Stimulated activated CD4-positive, alpha-beta T cell treated with anti-CD3 and anti-CD28 coated beads, Interleukin-15, amount 100 ng/mL, for 1 hour (primary cell): ENCODE data around the gene KNDC1.

ENCODE experiments used
- DNase-seq, 2 donors: peaks; one replicate each; pipeline ENCODE4 v3.0.0-alpha.2; 2020; ENCODE audit warnings: low read depth in 1 of 2, low spot score in 1 of 2

The KNDC1 gene

DNA sequence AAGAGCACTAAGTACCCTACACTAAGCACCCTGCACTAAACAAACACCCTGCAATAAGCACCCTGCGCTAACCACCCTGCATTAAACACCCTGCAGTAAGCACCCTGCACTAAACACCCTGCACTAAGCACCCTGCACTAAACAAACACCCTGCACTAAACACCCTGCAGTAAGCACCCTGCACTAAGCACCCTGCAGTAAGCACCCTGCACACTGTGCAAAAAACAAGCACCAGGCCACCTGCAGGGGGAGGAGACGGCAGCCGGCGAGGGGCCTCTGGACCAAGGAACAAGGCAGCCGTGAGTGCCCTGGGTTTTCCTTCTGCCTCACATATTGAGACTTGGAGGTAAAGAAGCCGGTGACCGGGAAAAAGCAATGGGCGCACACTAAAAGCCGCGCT lies 30.2 kb downstream of the KNDC1 start:
- no peak for DNase-seq

DNA sequence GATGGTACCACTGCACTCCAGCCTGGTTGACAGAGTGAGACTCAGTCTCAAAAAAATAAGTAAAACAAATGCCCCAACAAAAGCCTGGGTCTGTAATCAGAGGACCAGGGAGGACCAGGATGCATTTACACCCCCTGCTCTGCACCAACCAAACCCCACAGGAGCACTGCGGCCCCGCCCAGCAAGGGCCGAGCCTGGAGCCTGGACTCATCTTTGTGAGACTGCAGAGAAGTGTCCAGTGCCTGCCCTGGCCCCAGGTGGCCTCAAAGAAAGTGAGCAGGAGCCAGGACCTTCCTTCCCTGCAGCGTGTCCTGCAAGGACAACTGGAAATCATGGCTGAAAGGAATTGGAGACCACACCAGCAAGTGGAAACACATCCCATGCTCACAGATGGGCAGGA lies 31.6 kb downstream of the KNDC1 start:
- DNase-seq: no peak

DNA sequence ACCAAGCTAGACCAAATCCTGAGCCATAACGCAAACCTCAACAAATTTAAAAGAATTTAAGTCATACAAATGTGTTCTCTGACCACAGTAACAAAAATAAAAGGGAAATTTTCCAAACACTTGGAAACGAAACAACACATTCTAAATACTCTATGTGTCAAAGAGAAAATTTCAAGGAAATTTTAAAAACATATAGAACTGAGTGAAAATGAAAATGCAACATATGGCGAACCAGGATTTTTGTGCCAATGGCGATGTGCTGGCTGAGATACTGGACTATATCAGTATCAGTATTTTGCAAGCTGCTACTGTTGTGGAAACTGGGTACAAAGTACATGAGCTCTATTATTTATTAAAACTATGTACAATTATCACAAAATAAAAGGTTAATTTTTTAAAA lies 34.1 kb downstream of the KNDC1 start:
- no peak for DNase-seq

DNA sequence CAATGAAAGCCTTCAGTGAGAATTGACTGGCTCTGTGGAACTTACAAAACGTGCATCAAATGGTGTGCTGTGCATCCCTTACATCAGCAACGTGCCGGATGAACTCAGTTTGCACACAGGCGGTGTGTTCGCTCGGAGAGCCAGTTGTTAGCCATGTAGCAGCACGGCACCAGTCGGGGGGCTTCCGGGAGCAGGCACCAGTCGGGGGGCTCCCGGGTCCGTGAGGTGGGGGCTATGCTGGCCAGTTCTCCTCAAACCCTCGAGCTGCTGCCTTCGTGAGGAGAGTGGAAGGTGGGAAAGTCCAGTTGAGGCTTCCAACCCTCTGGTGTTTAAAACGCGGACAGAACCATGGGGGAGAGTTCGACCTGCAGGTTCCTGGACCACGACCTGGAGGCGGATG lies 35.1 kb downstream of the KNDC1 start:
- DNase-seq: no peak

DNA sequence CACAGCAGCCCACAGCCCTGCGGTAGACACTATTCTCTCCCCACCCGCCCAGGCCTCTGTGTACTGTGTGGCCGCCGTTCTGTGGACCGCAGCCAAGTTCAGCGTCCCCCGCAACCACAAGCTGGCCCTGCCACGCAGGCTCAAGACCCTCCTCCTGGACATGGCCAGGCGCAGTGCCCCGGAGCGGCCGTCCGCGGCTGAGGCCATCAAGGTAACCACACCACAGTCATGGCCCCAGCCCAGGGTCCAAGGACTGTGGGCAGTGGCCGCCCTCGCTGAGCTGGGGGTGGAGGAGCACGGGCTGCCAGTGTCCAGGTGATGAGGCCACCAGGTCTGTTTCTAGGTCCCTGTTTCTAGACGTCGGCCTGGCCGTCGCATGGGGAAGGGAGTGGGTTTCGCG lies 35.6 kb downstream of the KNDC1 start:
- DNase-seq: no peak

DNA sequence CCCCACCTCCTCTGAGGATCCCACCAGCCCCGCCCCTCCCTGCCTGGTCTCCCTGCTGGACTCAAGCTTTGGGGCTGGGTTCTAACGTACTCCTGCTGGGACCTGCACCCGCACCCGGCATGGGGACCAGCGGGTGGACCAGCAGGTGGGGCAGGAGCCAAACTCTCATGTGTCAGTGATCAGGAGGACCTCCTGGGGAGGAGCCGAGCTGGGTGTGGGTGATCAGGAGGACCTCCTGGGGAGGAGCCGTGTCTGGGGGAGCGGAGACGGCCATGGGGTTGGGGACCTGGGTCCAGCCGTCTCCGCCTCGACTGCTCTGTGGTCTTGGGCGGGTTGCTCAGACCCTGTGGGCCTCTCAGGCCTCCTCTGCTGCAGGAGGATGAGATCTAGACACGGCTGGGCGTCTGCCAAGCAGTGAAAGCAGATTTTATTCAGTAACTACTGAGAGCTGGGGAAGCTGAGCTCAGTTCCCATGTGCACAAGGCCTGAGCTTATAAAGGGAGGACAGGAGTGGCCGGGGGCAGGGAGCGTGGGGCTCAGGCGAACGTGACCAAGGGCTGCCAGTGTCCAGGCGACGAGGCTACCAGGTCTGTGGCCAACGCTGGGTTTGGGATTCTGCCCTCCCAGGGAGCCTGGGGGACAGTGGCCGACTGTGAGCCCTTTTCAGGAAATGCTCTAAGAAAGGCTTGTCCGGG lies 36.3 kb downstream of the KNDC1 start:
- no peak for DNase-seq

DNA sequence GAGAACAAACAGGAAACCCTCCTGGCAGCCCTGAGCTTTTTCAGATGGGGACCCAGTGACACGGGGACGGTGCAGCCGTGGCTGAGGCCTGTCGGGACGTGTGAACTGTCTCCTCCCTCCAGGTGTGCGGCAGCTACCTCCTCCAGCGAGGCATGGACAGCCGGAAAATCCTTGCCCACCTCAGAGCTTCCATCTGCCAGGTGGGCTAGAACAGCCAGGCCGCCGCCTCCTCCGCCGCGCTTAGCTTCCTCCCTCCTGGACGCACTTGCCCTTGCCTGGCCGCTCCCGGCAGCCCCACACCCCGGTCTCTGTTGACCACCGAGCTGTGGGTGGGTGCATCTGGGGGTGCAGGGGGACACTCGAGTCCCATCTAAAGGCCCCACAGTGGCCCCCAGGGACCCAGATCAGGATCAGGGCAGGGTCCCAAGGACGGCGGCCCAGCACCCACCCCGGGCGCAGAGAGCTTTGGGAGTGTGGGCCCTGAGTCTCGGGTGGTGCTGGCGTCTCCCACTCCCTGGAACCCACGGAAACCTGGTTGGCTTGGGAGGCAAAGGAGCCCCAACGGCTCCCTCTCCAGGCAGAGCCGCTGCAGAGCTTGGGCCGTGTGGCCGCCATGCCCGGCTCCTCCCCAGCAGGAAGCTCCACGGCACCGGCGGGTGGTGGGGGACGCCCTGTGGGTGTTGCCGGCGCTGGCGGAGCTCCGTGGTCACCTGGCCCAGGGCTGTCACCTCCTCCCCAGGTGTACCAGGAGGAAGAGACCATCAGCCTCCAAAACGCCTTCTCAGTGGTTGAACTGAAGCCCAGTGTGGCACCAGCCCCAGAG lies 37.1 kb downstream of the KNDC1 start:
- no peak for DNase-seq

DNA sequence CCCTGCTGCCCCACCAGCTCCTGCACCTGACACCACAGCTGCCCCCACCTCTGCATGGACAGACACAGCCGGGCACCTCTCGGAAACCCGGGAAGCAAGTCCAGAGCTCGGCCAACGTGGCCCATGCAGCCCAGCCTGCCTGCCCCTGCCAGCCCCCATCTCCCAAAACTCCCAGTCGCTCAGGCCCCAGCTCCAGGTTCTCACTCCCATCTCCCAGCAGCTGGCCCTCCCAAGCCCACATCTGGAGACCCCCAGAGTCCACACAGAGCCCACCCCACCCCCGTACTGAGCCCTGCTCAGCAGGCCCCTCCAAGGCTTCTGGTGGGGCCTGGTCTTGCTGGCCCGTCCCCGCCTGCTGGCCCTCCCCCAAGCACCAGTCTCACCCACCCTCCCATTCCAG lies 37.8 kb downstream of the KNDC1 start:
- no peak for DNase-seq

DNA sequence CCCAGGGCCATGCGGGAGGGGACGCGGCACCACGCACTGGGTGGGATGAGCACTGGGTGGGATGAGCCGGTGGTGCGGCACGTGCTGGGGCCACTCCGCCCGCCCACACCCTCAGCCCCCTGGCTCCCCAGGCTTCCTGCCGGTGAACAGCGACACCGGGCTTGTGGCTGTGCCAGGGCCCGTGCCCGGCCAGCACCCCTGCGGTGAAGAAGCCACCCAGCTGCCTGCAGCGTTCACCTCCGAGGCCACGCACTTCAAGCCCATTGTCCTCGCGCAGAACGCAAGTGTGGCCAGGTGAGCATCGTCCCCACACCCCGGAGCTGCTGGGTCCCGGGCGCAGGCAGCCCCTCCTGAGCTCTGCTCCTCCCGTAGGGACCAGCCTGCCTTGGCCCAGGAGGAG lies 38.2 kb downstream of the KNDC1 start:
- no peak for DNase-seq

DNA sequence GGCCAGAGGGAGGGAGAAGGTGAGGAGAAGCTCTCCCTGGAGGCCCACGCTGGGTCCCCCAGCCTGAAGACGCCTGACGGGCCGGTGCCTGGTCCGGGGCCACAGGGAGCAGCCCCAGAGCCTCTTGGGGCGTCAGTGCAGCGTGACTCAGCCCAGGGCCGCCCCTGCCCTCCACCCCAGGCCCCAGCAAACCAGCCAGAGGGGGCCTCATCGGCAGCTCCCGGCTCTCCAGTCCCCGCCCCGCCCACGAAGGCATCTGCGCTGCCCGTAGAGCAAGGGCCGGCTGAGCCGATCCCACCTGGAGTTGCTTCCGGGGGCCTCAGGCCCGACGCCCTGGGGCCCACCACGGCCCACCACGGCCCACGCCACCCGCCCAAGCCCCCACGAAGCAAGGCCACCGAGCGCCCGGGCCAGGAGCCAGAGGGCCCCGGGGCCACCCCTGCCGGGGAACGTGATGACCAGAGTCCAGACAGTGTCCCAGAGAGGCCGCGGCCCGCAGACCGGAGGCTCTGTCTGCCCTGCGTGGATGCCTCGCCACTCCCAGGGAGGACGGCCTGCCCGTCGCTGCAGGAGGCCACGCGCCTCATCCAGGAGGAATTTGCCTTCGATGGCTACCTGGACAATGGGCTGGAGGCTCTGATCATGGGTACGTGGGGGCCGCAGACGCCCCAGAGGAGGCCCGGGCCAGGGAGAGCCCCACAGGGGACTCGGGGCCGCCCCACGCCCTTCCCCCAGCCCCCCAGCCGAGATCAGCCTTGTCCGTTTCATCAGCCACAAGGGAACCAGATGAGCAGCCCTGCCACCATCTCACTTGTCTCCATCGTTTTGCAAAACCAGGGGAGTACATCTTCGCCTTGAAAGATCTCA lies 38.8 kb downstream of the KNDC1 start:
- DNase-seq: no peak

DNA sequence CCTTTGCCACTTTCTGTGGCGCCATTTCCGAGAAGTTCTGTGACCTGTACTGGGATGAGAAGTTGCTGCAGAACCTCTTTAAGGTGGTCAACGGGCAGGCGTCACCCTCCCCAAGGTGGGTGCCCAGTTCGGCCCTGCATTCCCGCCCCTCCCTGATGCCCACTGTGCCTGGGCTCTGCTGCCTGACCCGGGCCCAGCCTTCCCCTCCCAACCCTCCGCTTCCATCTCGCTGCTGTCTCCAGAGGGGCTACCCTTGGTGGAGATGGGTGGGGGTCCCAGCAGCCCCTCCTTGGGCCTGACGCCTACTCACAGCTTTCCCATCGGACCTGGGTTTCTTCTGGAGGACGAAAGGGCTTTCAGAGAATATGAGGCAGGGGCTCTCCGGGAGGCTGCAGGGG lies 39.5 kb downstream of the KNDC1 start:
- no peak for DNase-seq

DNA sequence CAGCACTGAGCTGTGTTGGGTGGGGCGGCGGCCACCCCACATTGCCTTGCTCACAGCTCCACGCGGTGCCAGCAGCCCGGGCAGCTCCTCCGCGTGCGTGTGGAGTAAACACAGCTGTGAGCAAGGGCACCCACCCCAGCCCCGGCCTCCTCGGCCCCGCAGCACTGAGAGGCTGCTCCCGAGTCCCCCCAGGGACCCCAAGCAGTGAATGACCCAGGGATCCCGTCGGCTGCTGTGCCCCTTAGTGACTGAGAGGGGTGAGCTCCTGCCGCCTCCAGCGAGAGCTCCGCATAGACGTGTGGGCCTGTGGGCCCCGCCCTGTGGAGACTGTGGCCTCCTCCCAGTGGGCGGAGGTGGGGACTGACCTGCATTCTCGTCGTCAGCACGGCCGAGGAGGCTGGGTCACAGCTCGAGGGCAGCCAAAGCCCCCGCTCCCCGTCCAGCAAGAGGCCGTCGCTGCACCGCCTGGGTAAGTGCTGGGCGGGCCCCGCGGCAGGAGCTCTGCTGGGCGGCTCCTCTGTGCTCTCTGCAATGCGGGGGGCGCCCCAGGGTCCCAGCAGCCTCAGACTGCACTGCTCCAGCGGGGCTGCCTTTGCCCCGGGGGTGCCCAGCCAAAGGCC lies 40.1 kb downstream of the KNDC1 start:
- no peak for DNase-seq

DNA sequence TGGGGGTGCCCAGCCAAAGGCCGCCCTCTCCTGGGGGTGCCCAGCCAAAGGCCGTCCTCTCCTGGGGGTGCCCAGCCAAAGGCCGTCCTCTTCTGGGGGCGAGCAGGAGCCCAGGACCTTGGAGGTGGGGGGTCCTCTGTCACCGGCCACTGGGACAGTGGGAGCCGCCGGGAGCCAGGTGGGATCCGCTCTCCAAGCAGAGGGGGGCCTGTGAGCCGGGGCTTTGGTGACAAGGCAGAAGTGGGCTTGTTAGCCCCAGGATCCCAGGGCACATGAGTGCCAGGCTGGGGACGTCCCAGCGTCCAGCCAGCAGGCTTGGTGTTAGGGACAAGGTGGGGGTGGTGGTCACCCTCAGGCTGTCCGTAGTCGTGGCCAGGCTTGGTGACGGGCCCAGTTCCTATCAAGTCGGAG lies 40.6 kb downstream of the KNDC1 start:
- no peak for DNase-seq

DNA sequence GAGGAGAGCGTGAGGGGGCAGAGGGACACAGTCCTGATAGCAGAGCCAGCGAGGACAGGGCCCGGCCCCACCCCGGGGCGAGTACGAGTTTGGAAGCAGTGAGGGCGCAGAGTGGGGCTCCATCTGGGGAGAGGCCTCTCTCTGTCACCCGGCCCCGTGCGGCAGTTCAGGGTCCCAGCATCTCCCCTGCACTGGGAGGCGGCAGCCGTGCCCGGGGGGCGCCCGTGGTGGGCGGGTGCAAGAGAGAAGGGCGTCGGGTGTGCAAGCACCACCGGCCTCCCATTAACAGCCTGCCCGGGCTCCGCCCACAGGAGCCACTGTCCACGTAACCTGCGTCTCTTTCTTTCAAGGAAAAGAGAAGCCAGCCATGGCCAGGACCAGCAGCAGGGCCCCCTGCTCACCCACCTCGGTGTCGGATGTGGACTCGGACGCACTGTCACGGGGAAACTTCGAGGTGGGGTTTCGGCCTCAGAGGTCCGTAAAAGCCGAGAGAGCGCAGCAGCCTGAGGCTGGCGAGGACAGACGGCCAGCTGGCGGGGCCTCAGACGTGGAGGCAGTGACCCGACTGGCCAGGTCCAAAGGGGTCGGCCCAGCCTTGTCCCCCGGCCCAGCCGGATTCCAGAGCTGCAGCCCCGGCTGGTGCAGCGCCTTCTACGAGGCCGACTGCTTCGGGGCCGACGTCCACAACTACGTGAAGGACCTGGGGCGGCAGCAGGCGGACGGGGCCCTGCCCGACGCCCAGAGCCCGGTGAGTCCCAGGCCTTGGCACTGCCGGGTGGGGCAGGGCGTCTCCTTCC lies 41.3 kb downstream of the KNDC1 start:
- no peak for DNase-seq

DNA sequence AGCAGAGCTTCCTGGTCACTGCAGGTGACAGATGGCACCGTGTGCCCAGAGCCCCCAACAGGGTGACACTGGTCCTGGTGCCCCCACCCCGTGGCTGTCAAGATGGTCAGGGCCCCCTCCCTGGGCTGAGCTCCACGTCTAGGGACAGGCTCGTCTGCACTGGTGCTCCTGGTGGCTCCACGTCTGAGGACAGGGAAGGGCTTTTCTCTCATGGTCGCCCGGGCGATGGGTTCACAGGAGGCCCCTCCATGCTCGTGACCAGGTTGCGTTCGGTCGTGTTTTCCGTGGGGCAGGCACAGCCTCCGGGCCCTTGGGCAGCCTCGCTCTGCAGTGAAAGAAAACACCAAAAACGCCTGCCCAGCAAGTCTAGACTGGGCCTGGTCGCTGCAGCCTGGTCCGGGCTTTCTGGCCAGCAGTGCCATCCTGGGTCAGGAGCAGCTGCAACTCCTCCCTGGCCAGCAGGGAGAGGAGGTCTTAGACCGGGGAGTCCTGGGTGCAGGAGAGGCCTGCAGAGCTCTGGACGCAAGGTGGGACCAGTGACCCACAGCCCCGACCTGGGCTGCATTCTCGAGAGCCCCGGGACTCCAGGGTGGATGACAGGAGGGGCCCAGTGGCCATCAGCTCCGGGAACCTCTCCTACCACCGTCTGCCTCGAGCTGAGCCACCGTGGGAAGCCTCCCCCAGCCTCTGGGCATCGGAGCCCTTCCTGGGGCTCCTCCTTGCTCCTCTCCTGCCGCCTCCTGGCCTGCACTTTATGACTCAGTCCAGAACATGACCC lies 42.1 kb downstream of the KNDC1 start:
- no peak for DNase-seq

DNA sequence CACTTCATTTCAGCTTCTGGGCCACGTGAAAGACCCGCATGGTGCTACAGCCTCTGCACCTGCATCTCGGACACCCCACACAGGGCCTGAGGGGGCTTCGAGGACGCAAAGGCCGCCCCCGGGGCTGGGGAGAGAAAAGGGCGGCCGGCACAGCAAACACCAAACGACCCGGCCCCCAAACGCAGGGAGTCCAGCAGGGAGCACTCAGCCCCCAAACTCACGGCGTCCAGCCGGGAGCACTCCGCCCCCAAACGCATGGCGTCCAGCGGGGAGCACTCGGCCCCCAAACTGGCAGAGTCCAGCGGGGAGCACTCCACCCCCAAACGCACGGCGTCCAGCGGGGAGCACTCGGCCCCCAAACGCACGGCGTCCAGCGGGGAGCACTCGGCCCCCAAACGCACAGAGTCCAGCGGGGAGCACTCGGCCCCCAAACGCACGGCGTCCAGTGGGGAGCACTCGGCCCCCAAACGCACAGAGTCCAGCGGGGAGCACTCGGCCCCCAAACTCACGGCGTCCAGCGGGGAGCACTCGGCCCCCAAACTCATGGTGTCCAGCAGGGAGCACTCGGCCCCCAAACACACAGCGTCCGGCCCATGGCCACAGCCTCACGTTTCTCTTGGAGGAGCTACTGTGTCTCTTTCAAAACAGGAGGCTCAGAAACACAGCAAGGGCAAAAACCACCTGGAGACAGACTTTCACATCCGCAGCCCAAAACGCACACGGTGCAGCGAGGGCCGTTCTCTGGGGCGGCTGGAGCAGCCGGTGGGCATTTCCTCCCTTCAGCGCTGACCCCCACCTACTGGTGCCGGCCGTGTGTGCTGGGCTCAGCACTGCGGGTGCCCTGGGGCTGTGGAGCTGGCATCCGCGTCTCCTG lies 43.0 kb downstream of the KNDC1 start:
- DNase-seq: no peak

DNA sequence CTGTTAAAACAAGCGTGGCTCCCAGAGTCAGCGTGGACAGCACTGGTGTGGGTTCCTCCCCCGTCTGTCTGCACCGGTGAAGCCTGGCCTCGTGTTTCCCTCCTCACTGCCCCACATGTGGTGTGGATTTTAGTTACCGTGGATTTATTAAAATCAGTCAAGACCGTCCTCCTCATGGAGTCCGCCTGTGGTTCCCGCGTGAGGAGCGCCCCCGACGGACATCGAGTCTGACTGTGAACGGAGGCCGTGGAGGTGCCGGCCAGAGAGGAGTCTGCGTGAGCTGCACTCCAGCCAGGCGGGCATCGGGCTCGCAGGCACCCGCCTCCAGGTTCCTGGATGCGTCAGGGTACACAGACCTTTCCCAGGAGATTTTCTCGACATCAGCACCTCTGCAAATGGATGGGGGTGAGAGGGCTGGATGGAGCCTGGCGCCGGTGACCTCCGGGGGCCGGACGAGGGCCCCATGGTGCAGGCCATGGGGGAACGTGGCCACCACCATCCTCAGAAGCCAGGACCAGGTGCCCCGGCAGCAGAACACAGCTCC lies 43.7 kb downstream of the KNDC1 start:
- no peak for DNase-seq

DNA sequence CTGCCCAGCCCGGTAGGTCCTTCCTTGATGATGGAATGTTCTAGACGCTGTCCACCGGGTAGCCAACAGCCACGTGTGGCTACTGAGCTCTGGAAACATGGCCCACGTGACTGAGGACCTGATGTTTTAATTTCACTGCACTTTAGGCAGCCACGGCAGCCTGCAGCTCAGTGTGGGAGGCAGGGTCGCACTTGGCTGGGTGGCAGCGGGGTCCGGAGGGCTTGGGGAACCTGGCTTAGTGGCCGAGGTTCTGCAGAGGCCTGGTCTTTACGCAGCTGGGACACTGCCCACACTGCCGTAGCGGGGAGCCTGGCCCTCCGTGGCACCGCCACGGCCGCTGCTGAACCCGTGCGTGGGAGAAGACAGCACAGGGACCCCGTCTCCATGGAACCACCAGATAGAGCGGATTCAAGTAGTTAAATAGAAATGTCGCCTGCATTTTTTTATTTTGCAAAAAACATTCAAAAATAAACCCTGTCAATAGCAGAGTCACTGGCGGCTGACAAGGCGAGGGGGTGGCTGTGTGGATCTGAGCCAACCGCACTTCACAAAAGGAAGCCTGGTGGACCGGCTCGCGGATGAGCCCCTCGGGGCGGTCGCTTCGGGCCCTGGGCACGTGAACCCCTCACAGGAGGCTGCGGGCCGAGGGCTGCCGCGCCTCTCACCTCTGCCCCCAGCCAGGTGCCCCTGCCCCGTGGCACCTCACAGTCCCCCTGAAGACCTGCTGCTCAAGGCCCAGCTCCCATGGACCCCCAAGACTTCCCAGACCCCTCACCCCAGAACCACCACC lies 44.4 kb downstream of the KNDC1 start:
- no peak for DNase-seq
